OCI-M2 (cell line): ENCODE measurements around the gene SLCO1C1.
"Not testable (repeated sequence)": the region's sequence is repeated elsewhere in the genome, so short reads cannot be mapped to it uniquely, and the experiment has no call there.

Experiments
- DNase-seq: peaks from one replicate; lab custom pipeline; 2025; ENCODE audit not compliant: unreplicated experiment; lab: John Stamatoyannopoulos, UW

Gene SLCO1C1

GRCh38 chr12:20695232-20695631, at the start of gene SLCO1C1:
Gene SLCO1C1, plus strand, starts transcription at chr12:20695332. Its CDS starts 4,245 bp downstream, at chr12:20699577.
- no peak for DNase-seq

- peak; percentile 1 for DNase-seq
These were observed 48.8 kb upstream of the SLCO1C1 start for GRCh38 chr12:20646239-20646827.

GRCh38 chr12:20653871-20654270, 41.3 kb upstream of the SLCO1C1 start:
- DNase-seq, result no peak

GRCh38 chr12:20656600-20656999, 38.5 kb upstream of the SLCO1C1 start:
- DNase-seq, result no peak

- DNase-seq, result no peak
These were observed 37.6 kb upstream of the SLCO1C1 start for GRCh38 chr12:20657496-20657895.

- DNase-seq, result no peak
These were observed 13.8 kb upstream of the SLCO1C1 start for GRCh38 chr12:20681334-20681733.

GRCh38 chr12:20696181-20696905, 1.2 kb downstream of the SLCO1C1 start:
- no peak for DNase-seq

- DNase-seq, result no peak
These were observed 6.0 kb downstream of the SLCO1C1 start for GRCh38 chr12:20701106-20701505.

- no peak for DNase-seq
These were observed 9.7 kb downstream of the SLCO1C1 start for GRCh38 chr12:20704860-20705259.

- no peak for DNase-seq
These were observed 16.7 kb downstream of the SLCO1C1 start for GRCh38 chr12:20711846-20712245.

GRCh38 chr12:20716037-20716436, 20.9 kb downstream of the SLCO1C1 start:
- DNase-seq, result no peak

- DNase-seq, result no peak
These were observed 21.9 kb downstream of the SLCO1C1 start for GRCh38 chr12:20716985-20717384.

GRCh38 chr12:20718294-20718693, 23.2 kb downstream of the SLCO1C1 start:
- no peak for DNase-seq

GRCh38 chr12:20722142-20722541, 27.0 kb downstream of the SLCO1C1 start:
- no peak for DNase-seq

GRCh38 chr12:20731274-20731673, 36.1 kb downstream of the SLCO1C1 start:
- DNase-seq, result no peak

- DNase-seq, result no peak
These were observed 45.8 kb downstream of the SLCO1C1 start for GRCh38 chr12:20740972-20741371.

GRCh38 chr12:20748198-20748597, 53.1 kb downstream of the SLCO1C1 start:
- DNase-seq, result no peak

- no peak for DNase-seq
These were observed 55.9 kb downstream of the SLCO1C1 start for GRCh38 chr12:20751046-20751445.

GRCh38 chr12:20777420-20777819, 82.3 kb downstream of the SLCO1C1 start:
- DNase-seq, result no peak

GRCh38 chr12:20778969-20779368, 83.8 kb downstream of the SLCO1C1 start:
- DNase-seq, result no peak

- DNase-seq, result not testable (repeated sequence)
These were observed 84.8 kb downstream of the SLCO1C1 start for GRCh38 chr12:20779971-20780370.

GRCh38 chr12:20783796-20784357, 88.7 kb downstream of the SLCO1C1 start:
- DNase-seq, result not testable (repeated sequence)
